Transverse colon (tissue), 4 donors: ENCODE measurements around the gene PNPO. TPM values are rescaled to one million over a fixed set of nuclear protein-coding genes. Genes with fewer than 3 reads are reported as not detected.
A peak's percentile ranks its signal among the peaks of the same experiment; 100 is the strongest.

ENCODE experiments used
- DNase-seq: peaks from one replicate; pipeline ENCODE4 v3.0.0-alpha.2; 2019
- H3K27ac ChIP-seq, 4 donors: fragments of 200-600 bp; sonication (generic); 2 replicates each; pipeline ENCODE4 v1.5.1; 2016 to 2018; ENCODE audit warnings: inconsistent platforms in 4 of 4
- H3K27me3 ChIP-seq: fragments of 200-600 bp; sonication (generic); 2 replicates; pipeline ENCODE4 v1.5.1; 2017; ENCODE audit warnings: inconsistent platforms
- H3K36me3 ChIP-seq, 4 donors: fragments of 200-600 bp; sonication (generic); 2 replicates each; pipeline ENCODE4 v1.5.1; 2017 to 2019; ENCODE audit warnings: inconsistent platforms in 4 of 4
- H3K4me1 ChIP-seq, 4 donors: fragments of 200-600 bp; sonication (generic); 2 replicates each; pipeline ENCODE4 v1.5.1; 2017 to 2020; ENCODE audit warnings: inconsistent platforms in 4 of 4
- H3K4me3 ChIP-seq, 4 donors: fragments of 200-600 bp; sonication (generic); 1 replicate in 1 of 4; 2 replicates in 3 of 4; pipeline versions ENCODE4 v1.5.1 to v1.6.1; 2017 to 2019; ENCODE audit warnings: inconsistent platforms in 4 of 4
- H3K9me3 ChIP-seq, 2 donors: fragments of 200-600 bp; sonication (generic); 2 replicates each; pipeline ENCODE4 v1.5.1; 2017 to 2019; ENCODE audit warnings: inconsistent platforms in 2 of 2
- EP300 ChIP-seq: sonication (generic); formaldehyde crosslinking; IDR thresholded peaks from one replicate; pipeline ENCODE4 v1.6.1; 2017; ENCODE audit warnings: antibody characterized with exemption, low read depth
- POLR2A ChIP-seq: fragments of 450-650 bp; IDR thresholded peaks from one replicate; pipeline ENCODE4 v1.6.1; 2016; ENCODE audit warnings: antibody characterized with exemption, mild to moderate bottlenecking, moderate library complexity
- POLR2AphosphoS5 ChIP-seq, 3 donors: sonication (generic); formaldehyde crosslinking; IDR thresholded peaks; one replicate each; pipeline ENCODE4 v1.6.1; 2016; ENCODE audit warnings: antibody characterized with exemption in 3 of 3
- WGBS, 2 donors: methylation state at CpG; one replicate each; pipeline ENCODE4 v1.1.5; 2018; ENCODE audit warnings: low coverage in 1 of 2; 5-methylcytosine and 5-hydroxymethylcytosine counted together
- in situ Hi-C, 4 donors: fragments of 200-750 bp; cut with MboI; loops; one replicate each; pipeline versions ENCODE4 v1.15.0 to v1.15.1; 2017; ENCODE audit warnings: low sequenced_read_pairs in 3 of 4, low pct_ligation_motif_present in 1 of 4, low pct_unique_long_range_greater_than_20kb in 1 of 4
- intact Hi-C: fragments of 100-400 bp; cut with DNase I; formaldehyde crosslinking; loops from one replicate; pipeline ENCODE4 v1.15.1; 2023; ENCODE audit warnings: low total_unique reads
- total RNA-seq, 4 donors: library from RNA; depleted of rRNA; stranded (reverse); fragments of >200 nt; gene quantifications; one replicate each; pipeline ENCODE4 v1.1.0, GENCODE V29; 2016
- TF ChIP-seq, protein P1 (sequence below), 5 experiments: fragments of 200-600 bp in 3 of 5; fragments of 450-650 bp in 2 of 5; sonication (generic) in 3 of 5; IDR thresholded peaks; 1 replicate in 2 of 5; 2 replicates in 3 of 5; pipeline ENCODE4 v1.5.1; 2016 to 2017; ENCODE audit warnings: antibody characterized with exemption in 5 of 5, inconsistent platforms in 3 of 5, mild to moderate bottlenecking in 2 of 5, moderate library complexity in 1 of 5

PNPO gene
- total RNA-seq, 4 donors from 2014 or later: 7.4 to 83.8 (median 31.6) TPM

DNA sequence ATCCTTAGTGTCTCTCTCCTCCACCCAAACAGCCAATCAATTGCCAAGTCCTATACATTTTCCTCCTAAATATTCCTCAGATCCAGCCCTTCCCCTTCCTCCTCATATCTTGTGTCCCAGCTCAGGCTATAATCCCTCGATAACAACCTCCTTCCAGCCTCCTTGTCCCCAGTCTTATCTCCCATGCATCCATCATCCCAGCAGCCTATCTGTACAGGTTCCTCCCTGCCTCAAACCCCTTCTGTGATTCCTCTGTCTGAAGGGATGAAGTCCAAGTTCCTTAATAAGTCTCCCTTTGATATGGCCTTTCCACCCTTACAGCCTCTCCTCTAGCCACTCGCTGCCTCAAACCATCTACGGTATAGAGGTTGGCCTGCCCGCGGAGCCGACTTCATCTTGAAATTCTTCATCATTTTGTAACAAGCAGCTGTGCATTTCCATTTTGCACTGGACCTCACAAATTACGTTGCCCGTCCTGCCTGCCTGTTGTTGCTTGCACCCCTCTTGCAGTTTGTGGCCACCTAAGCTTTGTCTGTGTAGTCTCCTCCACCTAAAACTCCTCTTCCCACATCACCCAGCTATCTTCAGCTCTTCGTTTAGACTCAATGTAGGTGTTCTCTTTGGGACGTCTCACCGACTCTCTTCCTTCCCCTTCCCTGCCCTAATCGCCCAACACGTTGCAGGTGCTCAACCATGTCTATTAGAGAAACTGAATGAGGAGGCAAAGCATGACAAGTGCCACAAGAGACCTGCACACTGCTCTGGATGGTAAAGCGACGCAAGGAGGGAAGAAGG, 28.8 kb downstream of the PNPO start:
- Histone ChIP-seq H3K27ac (peak overlapping the region; percentile 44 to 88 (median 65)), H3K27me3 (no peaks in the 10 kb centered on the region), H3K9me3 (no peaks in the 10 kb centered on the region), H3K36me3 (peaks cover 0 to 10% (median 4%) of the 10 kb centered on the region in 4 donors), H3K4me1 (peaks cover 26 to 66% (median 44%) of the 10 kb centered on the region in 4 donors), H3K4me3 (peak overlapping the region; percentile 14 to 89 (median 39))
- intact Hi-C loops (no loop called here), in situ Hi-C loops (loop anchor here in 1 of 4 donors (25.0 kb wide), 1 partner anchor 133 kb away; the partner anchor contains the start of genes LRRC46, MRPL10 and SCRN2)
- DNase-seq: no peak
- TF ChIP-seq POLR2A: no peak
- TF ChIP-seq POLR2AphosphoS5 (IDR thresholded peaks at IDR 0.05): no peak
- no peak for TF ChIP-seq EP300
- TF ChIP-seq, protein P1, sequence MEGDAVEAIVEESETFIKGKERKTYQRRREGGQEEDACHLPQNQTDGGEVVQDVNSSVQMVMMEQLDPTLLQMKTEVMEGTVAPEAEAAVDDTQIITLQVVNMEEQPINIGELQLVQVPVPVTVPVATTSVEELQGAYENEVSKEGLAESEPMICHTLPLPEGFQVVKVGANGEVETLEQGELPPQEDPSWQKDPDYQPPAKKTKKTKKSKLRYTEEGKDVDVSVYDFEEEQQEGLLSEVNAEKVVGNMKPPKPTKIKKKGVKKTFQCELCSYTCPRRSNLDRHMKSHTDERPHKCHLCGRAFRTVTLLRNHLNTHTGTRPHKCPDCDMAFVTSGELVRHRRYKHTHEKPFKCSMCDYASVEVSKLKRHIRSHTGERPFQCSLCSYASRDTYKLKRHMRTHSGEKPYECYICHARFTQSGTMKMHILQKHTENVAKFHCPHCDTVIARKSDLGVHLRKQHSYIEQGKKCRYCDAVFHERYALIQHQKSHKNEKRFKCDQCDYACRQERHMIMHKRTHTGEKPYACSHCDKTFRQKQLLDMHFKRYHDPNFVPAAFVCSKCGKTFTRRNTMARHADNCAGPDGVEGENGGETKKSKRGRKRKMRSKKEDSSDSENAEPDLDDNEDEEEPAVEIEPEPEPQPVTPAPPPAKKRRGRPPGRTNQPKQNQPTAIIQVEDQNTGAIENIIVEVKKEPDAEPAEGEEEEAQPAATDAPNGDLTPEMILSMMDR (IDR thresholded peaks at IDR 0.05): no peak
- 47 to 80% methylated on average over 7 to 15 of the region's 15 CpGs for WGBS, 2 donors

GRCh38 chr17:47970725-47971499, 29.5 kb downstream of the PNPO start, which contains the start of gene CDK5RAP3:
Gene CDK5RAP3, plus strand, starts transcription at chr17:47971113. Its CDS starts 34 bp downstream, at chr17:47971147.
- Histone ChIP-seq H3K27me3 (no peaks in the 10 kb centered on the region), H3K4me1 (peaks cover 20 to 58% (median 37%) of the 10 kb centered on the region in 4 donors), H3K36me3 (peaks cover 0 to 16% (median 5%) of the 10 kb centered on the region in 4 donors), H3K9me3 (no peaks in the 10 kb centered on the region), H3K27ac (peak within 1 kb of the TSS; percentile 79 to 91 (median 88)), H3K4me3 (peak within 1 kb of the TSS; percentile 63 to 96 (median 77))
- intact Hi-C loops: no loop called here
- WGBS, 2 donors: 1% methylated on average over 51 of the region's 62 CpGs; no CpG with 5 or more reads in 1 of the 2 donors
- DNase-seq: peak; percentile 100
- TF ChIP-seq, protein P1 (IDR thresholded peaks at IDR 0.05): peak; percentile 86 to 100 (median 98)
- TF ChIP-seq EP300 (no peak), POLR2AphosphoS5 (IDR thresholded peaks at IDR 0.05) (peak; percentile 85 to 93 (median 88)), POLR2A (peak; percentile 78)
- in situ Hi-C loops: loop anchor here in 1 of 4 donors (25.0 kb wide), 1 partner anchor 134 kb away; the partner anchor contains the start of genes LRRC46, MRPL10 and SCRN2

- Histone ChIP-seq H3K27me3 (no peaks in the 10 kb centered on the region), H3K36me3 (peaks cover 0 to 26% (median 9%) of the 10 kb centered on the region in 4 donors), H3K4me3 (no peak overlapping the region), H3K4me1 (peaks cover 13 to 32% (median 21%) of the 10 kb centered on the region in 4 donors), H3K9me3 (no peaks in the 10 kb centered on the region), H3K27ac (no peak overlapping the region)
- no peak for DNase-seq
- 83 to 98% methylated on average over 2 to 8 of the region's 8 CpGs for WGBS, 2 donors
- TF ChIP-seq EP300: no peak
- TF ChIP-seq, protein P1 (IDR thresholded peaks at IDR 0.05): no peak
- no peak for TF ChIP-seq POLR2AphosphoS5 (IDR thresholded peaks at IDR 0.05)
- intact Hi-C loops: no loop called here
- in situ Hi-C loops: loop anchor here in 1 of 4 donors (25.0 kb wide), 1 partner anchor 136 kb away; the partner anchor contains the start of genes LRRC46, MRPL10 and SCRN2
These were observed 32.2 kb downstream of the PNPO start for GRCh38 chr17:47973541-47973940.
